Stomach (tissue), 4 donors: ENCODE data around the gene E2F8.

Experiments used
- EP300 ChIP-seq: sonication (generic); formaldehyde crosslinking; IDR thresholded peaks from one replicate; pipeline ENCODE4 v1.6.1; 2017; ENCODE audit warnings: antibody characterized with exemption
- POLR2AphosphoS5 ChIP-seq, 3 donors: sonication (generic); formaldehyde crosslinking; IDR thresholded peaks; one replicate each; pipeline ENCODE4 v1.6.1; 2016; ENCODE audit warnings: antibody characterized with exemption in 3 of 3

- TF ChIP-seq POLR2AphosphoS5 (IDR thresholded peaks at IDR 0.05) (no peak), EP300 (no peak)
These were observed 12.5 kb upstream of the E2F8 start for GRCh38 chr11:19253153-19253745.
